ENCODE data around the gene PTGES2. TPM values are rescaled to one million over a fixed set of nuclear protein-coding genes. Genes with fewer than 3 reads are reported as not detected.

The PTGES2 gene
- total and polyA plus RNA-seq, 2 experiments from 2014 or later: 59.7 to 124 TPM

- TF ChIP-seq POLR2AphosphoS5 (IDR thresholded peaks at IDR 0.05; ENCODE audit: low read depth) (no peak), ZNF114 (CRISPR knock-in tag; IDR thresholded peaks at IDR 0.05) (no peak), JUNB (IDR thresholded peaks at IDR 0.05; ENCODE audit: unreplicated experiment) (no peak), CTCF (conservative IDR thresholded peaks at IDR 0.05; ENCODE audit: low read depth in 2 of 2) (no peak), REST (IDR thresholded peaks at IDR 0.05; ENCODE audit: unreplicated experiment) (no peak), NANOG (IDR thresholded peaks at IDR 0.05; ENCODE audit: borderline replicate concordance) (no peak), ETS1 (IDR thresholded peaks at IDR 0.05) (no peak), CREB1 (CRISPR knock-in tag; IDR thresholded peaks at IDR 0.05; ENCODE audit: low read depth) (no peak), EZH2phosphoT487 (IDR thresholded peaks at IDR 0.05; ENCODE audit: unreplicated experiment) (no peak), STAT1 (IDR thresholded peaks at IDR 0.05; ENCODE audit: unreplicated experiment) (no peak), EZH2 (IDR thresholded peaks at IDR 0.05; ENCODE audit: low read depth, unreplicated experiment) (no peak), ZNF462 (CRISPR knock-in tag; IDR thresholded peaks at IDR 0.05) (no peak), ZNF331 (CRISPR knock-in tag; IDR thresholded peaks at IDR 0.05; ENCODE audit: low read depth) (no peak)
- Histone ChIP-seq H3K27ac (ENCODE audit: low read depth) (0 out of 2 replicates have a peak overlapping the region, but pooled peaks have one; percentile 50), H4K20me1 (replicated peaks; ENCODE audit: insufficient read depth) (peaks cover 25% of the 10 kb centered on the region), H3K79me2 (replicated peaks; ENCODE audit: insufficient read depth) (peaks cover 29% of the 10 kb centered on the region), H3K4me2 (no peak overlapping the region), H3F3A (replicated peaks; ENCODE audit: low read depth) (0 out of 2 replicates have a peak, but pooled peaks cover 8% of the 10 kb centered on the region), H3K27me3 (ENCODE audit: insufficient read depth) (no peaks in the 10 kb centered on the region), H3K9me2 (ENCODE audit: insufficient read depth) (no peaks in the 10 kb centered on the region), H3K4me1 (ENCODE audit: insufficient read depth) (peaks cover 35% of the 10 kb centered on the region), H3K4me3 (no peak overlapping the region), H2AFZ (no peak overlapping the region), H3K36me3 (ENCODE audit: insufficient read depth) (peaks cover 5% of the 10 kb centered on the region)
- no peak overlapping the region; the same call in 1 of the 2 replicates for H3K27ac Mint-ChIP-seq
- H3K27me3 Mint-ChIP-seq (ENCODE audit: insufficient read depth, low read depth, poor library complexity): peaks cover 25% of the 10 kb centered on the region
- peaks cover 57% of the 10 kb centered on the region for H3K36me3 Mint-ChIP-seq (ENCODE audit: low read depth)
- ATAC-seq (no peak), DNase-seq (ENCODE audit: low spot score) (no peak)
- no peaks in the 10 kb centered on the region for H3K9me3 Mint-ChIP-seq
- H3K4me3 Mint-ChIP-seq: no peak overlapping the region
- peaks cover 55% of the 10 kb centered on the region for H3K4me1 Mint-ChIP-seq
These were observed 25.8 kb downstream of the PTGES2 start for GRCh38 chr9:128101690-128102089.

Measured in GM23338 (cell line).